HUES48 (cell line): Measurements from ENCODE around the gene ZNF512B.

ENCODE experiments used
- H3K27ac ChIP-seq: one replicate; pipeline ENCODE4 v1.7.0; 2013; ENCODE audit warnings: low read depth, low read length, inconsistent platforms
- H3K27me3 ChIP-seq: 2 replicates; pipeline ENCODE4 v1.6.1; 2013; ENCODE audit warnings: mild to moderate bottlenecking, low read length; ENCODE audit not compliant: control insufficient read depth, insufficient read depth
- H3K36me3 ChIP-seq: 2 replicates; pipeline ENCODE4 v1.6.1; 2013; ENCODE audit warnings: low read length; ENCODE audit not compliant: control insufficient read depth, insufficient read depth
- H3K4me1 ChIP-seq: 2 replicates; pipeline ENCODE4 v1.6.1; 2013; ENCODE audit warnings: mild to moderate bottlenecking, low read length; ENCODE audit not compliant: control insufficient read depth, insufficient read depth
- H3K4me3 ChIP-seq: 2 replicates; pipeline ENCODE4 v1.5.1; 2013; ENCODE audit warnings: mild to moderate bottlenecking, low read depth, low read length
- H3K9ac ChIP-seq: 2 replicates; pipeline ENCODE4 v1.6.1; 2013; ENCODE audit warnings: mild to moderate bottlenecking, low read depth, low read length, moderate library complexity
- H3K9me3 ChIP-seq: 2 replicates; pipeline ENCODE4 v1.6.1; 2013; ENCODE audit warnings: low read length; ENCODE audit not compliant: control insufficient read depth, insufficient read depth

ZNF512B gene

GRCh38 chr20:64001607-64002011 is 31.9 kb upstream of the ZNF512B start:
- H3K4me3 ChIP-seq = no peak overlapping the region
- no peak overlapping the region for H3K9ac ChIP-seq
- H3K27me3 ChIP-seq = no peaks in the 10 kb centered on the region
- H3K4me1 ChIP-seq = no peaks in the 10 kb centered on the region
- no peak overlapping the region for H3K27ac ChIP-seq
- peaks cover 74% of the 10 kb centered on the region for H3K36me3 ChIP-seq
- no peaks in the 10 kb centered on the region for H3K9me3 ChIP-seq

- Histone ChIP-seq H3K4me1 (no peaks in the 10 kb centered on the region), H3K4me3 (no peak overlapping the region), H3K27ac (no peak overlapping the region), H3K27me3 (no peaks in the 10 kb centered on the region), H3K9me3 (no peaks in the 10 kb centered on the region), H3K36me3 (peaks cover 78% of the 10 kb centered on the region), H3K9ac (no peak overlapping the region)
Measured at GRCh38 chr20:64000906-64001305, 31.2 kb upstream of the ZNF512B start.

GRCh38 chr20:63982937-63983336 is 13.2 kb upstream of the ZNF512B start:
- no peak overlapping the region for H3K4me3 ChIP-seq
- H3K9ac ChIP-seq = no peak overlapping the region
- H3K27me3 ChIP-seq = peaks cover 10% of the 10 kb centered on the region
- peaks cover 19% of the 10 kb centered on the region for H3K4me1 ChIP-seq
- no peaks in the 10 kb centered on the region for H3K9me3 ChIP-seq
- H3K36me3 ChIP-seq = peaks cover 47% of the 10 kb centered on the region
- H3K27ac ChIP-seq = no peak overlapping the region

GRCh38 chr20:63980806-63981728 is 11.3 kb upstream of the ZNF512B start, which contains the start of gene PRPF6:
TSS of gene PRPF6 (plus strand) at chr20:63981132. CDS start at chr20:63981246, 114 bp downstream.
- H3K27me3 ChIP-seq = peaks cover 10% of the 10 kb centered on the region
- H3K4me1 ChIP-seq = peaks cover 22% of the 10 kb centered on the region
- peak within 1 kb of the TSS; percentile 89 for H3K4me3 ChIP-seq
- peaks cover 32% of the 10 kb centered on the region for H3K36me3 ChIP-seq
- peak within 1 kb of the TSS; percentile 91 for H3K27ac ChIP-seq
- no peaks in the 10 kb centered on the region for H3K9me3 ChIP-seq
- peak within 1 kb of the TSS; percentile 80; the same call in 1 of the 2 replicates for H3K9ac ChIP-seq

GRCh38 chr20:63980317-63980805 is 10.6 kb upstream of the ZNF512B start:
- H3K9ac ChIP-seq = no peak overlapping the region
- no peak overlapping the region for H3K27ac ChIP-seq
- peak overlapping the region; percentile 76; the same call in 1 of the 2 replicates for H3K4me3 ChIP-seq
- H3K4me1 ChIP-seq = peaks cover 22% of the 10 kb centered on the region
- no peaks in the 10 kb centered on the region for H3K9me3 ChIP-seq
- H3K36me3 ChIP-seq = peaks cover 25% of the 10 kb centered on the region
- H3K27me3 ChIP-seq = peaks cover 10% of the 10 kb centered on the region

GRCh38 chr20:63979557-63980316 is 10.0 kb upstream of the ZNF512B start, which contains the start of gene SAMD10:
TSS of gene SAMD10 (minus strand) at chr20:63979642. CDS start at chr20:63979467, 175 bp downstream.
- H3K4me3 ChIP-seq = peak within 1 kb of the TSS; percentile 76
- no peak within 1 kb of the TSS for H3K9ac ChIP-seq
- peaks cover 22% of the 10 kb centered on the region for H3K4me1 ChIP-seq
- H3K36me3 ChIP-seq = peaks cover 19% of the 10 kb centered on the region
- H3K27ac ChIP-seq = peak within 1 kb of the TSS; percentile 54
- H3K27me3 ChIP-seq = peaks cover 10% of the 10 kb centered on the region
- no peaks in the 10 kb centered on the region for H3K9me3 ChIP-seq

- Histone ChIP-seq H3K4me1 (peaks cover 22% of the 10 kb centered on the region), H3K9ac (no peak overlapping the region), H3K9me3 (no peaks in the 10 kb centered on the region), H3K27me3 (peaks cover 10% of the 10 kb centered on the region), H3K27ac (peak overlapping the region; percentile 54), H3K36me3 (peaks cover 13% of the 10 kb centered on the region), H3K4me3 (peak overlapping the region; percentile 76)
Measured at GRCh38 chr20:63979229-63979556, 9.5 kb upstream of the ZNF512B start.

GRCh38 chr20:63978319-63979228 is 8.8 kb upstream of the ZNF512B start:
- peak overlapping the region; percentile 54 for H3K27ac ChIP-seq
- H3K27me3 ChIP-seq = peaks cover 10% of the 10 kb centered on the region
- no peak overlapping the region for H3K9ac ChIP-seq
- peaks cover 22% of the 10 kb centered on the region for H3K4me1 ChIP-seq
- H3K4me3 ChIP-seq = peak overlapping the region; percentile 76
- peaks cover 7% of the 10 kb centered on the region for H3K36me3 ChIP-seq
- H3K9me3 ChIP-seq = no peaks in the 10 kb centered on the region

- Histone ChIP-seq H3K4me1 (peaks cover 22% of the 10 kb centered on the region), H3K4me3 (no peak overlapping the region; the same call in 1 of the 2 replicates), H3K9me3 (no peaks in the 10 kb centered on the region), H3K27me3 (peaks cover 10% of the 10 kb centered on the region), H3K27ac (no peak overlapping the region), H3K9ac (no peak overlapping the region), H3K36me3 (peaks cover 2% of the 10 kb centered on the region)
Measured at GRCh38 chr20:63977739-63978276, 8.1 kb upstream of the ZNF512B start.
